Liver (tissue), 9 donors: ENCODE results near the gene S100A12. TPM values are rescaled to one million over a fixed set of nuclear protein-coding genes. Genes with fewer than 3 reads are reported as not detected.

ENCODE experiments used
- DNase-seq: peaks from one replicate; pipeline ENCODE4 v3.0.0-alpha.2; 2017; ENCODE audit warnings: low spot score
- H3K27ac ChIP-seq, 2 donors: one replicate each; pipeline ENCODE4 v1.7.0; 2013; ENCODE audit warnings: inconsistent platforms in 2 of 2, low read length in 2 of 2, control low read depth in 1 of 2, low read depth in 1 of 2, mild to moderate bottlenecking in 1 of 2
- H3K27me3 ChIP-seq, 4 donors: one replicate each; pipeline versions ENCODE4 v1.6.1 to v1.7.0; 2013; ENCODE audit warnings: low read length in 3 of 4, inconsistent platforms in 1 of 4, mild to moderate bottlenecking in 1 of 4, moderate library complexity in 1 of 4; ENCODE audit not compliant: control insufficient read depth in 4 of 4, insufficient read depth in 4 of 4
- H3K36me3 ChIP-seq, 4 donors: one replicate each; pipeline versions ENCODE4 v1.6.1 to v1.7.0; 2013; ENCODE audit warnings: low read length in 3 of 4, mild to moderate bottlenecking in 3 of 4, low read depth in 1 of 4, moderate library complexity in 1 of 4; ENCODE audit not compliant: control insufficient read depth in 4 of 4, insufficient read depth in 3 of 4
- H3K4me1 ChIP-seq, 4 donors: one replicate each; pipeline versions ENCODE4 v1.6.1 to v1.7.0; 2013; ENCODE audit warnings: low read length in 3 of 4, mild to moderate bottlenecking in 3 of 4, moderate library complexity in 1 of 4; ENCODE audit not compliant: control insufficient read depth in 4 of 4, insufficient read depth in 4 of 4
- H3K4me3 ChIP-seq, 3 donors: one replicate each; pipeline versions ENCODE4 v1.6.1 to v1.7.0; 2013; ENCODE audit warnings: low read length in 3 of 3, control low read depth in 1 of 3, low read depth in 1 of 3, mild to moderate bottlenecking in 1 of 3
- H3K9ac ChIP-seq, 2 donors: one replicate each; pipeline ENCODE4 v1.7.0; 2013; ENCODE audit warnings: low read length in 2 of 2, mild to moderate bottlenecking in 2 of 2, moderate library complexity in 2 of 2, control low read depth in 1 of 2, low read depth in 1 of 2
- H3K9me3 ChIP-seq, 4 donors: one replicate each; pipeline versions ENCODE4 v1.6.1 to v1.7.0; 2013; ENCODE audit warnings: low read length in 3 of 4; ENCODE audit not compliant: control insufficient read depth in 4 of 4
- EGR1 ChIP-seq, 2 donors: IDR thresholded peaks; 2 replicates each; pipeline ENCODE4 v1.6.1; 2016 to 2018; ENCODE audit warnings: antibody characterized with exemption in 2 of 2, low read depth in 2 of 2
- FOXA1 ChIP-seq: IDR thresholded peaks from 2 replicates; pipeline ENCODE4 v1.6.1; 2016; ENCODE audit warnings: antibody characterized with exemption
- FOXA2 ChIP-seq: IDR thresholded peaks from 2 replicates; pipeline ENCODE4 v1.6.1; 2016; ENCODE audit warnings: antibody characterized with exemption
- GABPA ChIP-seq, 2 donors: IDR thresholded peaks in 1 of 2; conservative IDR thresholded peaks in 1 of 2; 2 replicates each; pipeline ENCODE4 v1.6.1; 2016; ENCODE audit warnings: antibody characterized with exemption in 2 of 2, mild to moderate bottlenecking in 1 of 2, moderate library complexity in 1 of 2
- HNF4A ChIP-seq, 2 donors: conservative IDR thresholded peaks; 2 replicates each; pipeline ENCODE4 v1.6.1; 2016; ENCODE audit warnings: antibody characterized with exemption in 2 of 2, mild to moderate bottlenecking in 2 of 2
- HNF4G ChIP-seq: IDR thresholded peaks from 2 replicates; pipeline ENCODE4 v1.6.1; 2016; ENCODE audit warnings: antibody characterized with exemption
- JUND ChIP-seq, 2 donors: IDR thresholded peaks; 2 replicates each; pipeline ENCODE4 v1.6.1; 2016; ENCODE audit warnings: antibody characterized with exemption in 2 of 2
- NR2F2 ChIP-seq: IDR thresholded peaks from 2 replicates; pipeline ENCODE4 v1.6.1; 2016; ENCODE audit warnings: antibody characterized with exemption
- RAD21 ChIP-seq, 2 donors: IDR thresholded peaks; 2 replicates each; pipeline ENCODE4 v1.6.1; 2016; ENCODE audit warnings: antibody characterized with exemption in 2 of 2, mild to moderate bottlenecking in 2 of 2
- REST ChIP-seq: IDR thresholded peaks from 2 replicates; pipeline ENCODE4 v1.6.1; 2016; ENCODE audit warnings: antibody characterized with exemption, mild to moderate bottlenecking
- RXRA ChIP-seq, 2 donors: IDR thresholded peaks; 2 replicates each; pipeline ENCODE4 v1.6.1; 2017 to 2018; ENCODE audit warnings: antibody characterized with exemption in 2 of 2, mild to moderate bottlenecking in 1 of 2
- SP1 ChIP-seq: IDR thresholded peaks from 2 replicates; pipeline ENCODE4 v1.6.1; 2018; ENCODE audit warnings: antibody characterized with exemption, mild to moderate bottlenecking
- TAF1 ChIP-seq: conservative IDR thresholded peaks from 2 replicates; pipeline ENCODE4 v1.6.1; 2016; ENCODE audit warnings: antibody characterized with exemption, mild to moderate bottlenecking
- YY1 ChIP-seq: IDR thresholded peaks from 2 replicates; pipeline ENCODE4 v1.6.1; 2016; ENCODE audit warnings: antibody characterized with exemption, mild to moderate bottlenecking
- ZBTB33 ChIP-seq: IDR thresholded peaks from 2 replicates; pipeline ENCODE4 v1.6.1; 2016; ENCODE audit warnings: antibody characterized with exemption
- WGBS: extraction: QIAGEN DNeasy Blood & Tissue Kit; methylation state at CpG from one replicate; pipeline ENCODE4 v1.1.7; 2013; 5-methylcytosine and 5-hydroxymethylcytosine counted together
- polyA plus RNA-seq, 2 donors: library from polyadenylated mRNA; stranded (reverse) in 1 of 2; unstranded in 1 of 2; fragments of 200-250 nt in 1 of 2; fragments of >200 nt in 1 of 2; fragmentation: Nextera tagmentation in 1 of 2; extraction: Ambion mirVana in 1 of 2; gene quantifications; one replicate each; pipeline versions ENCODE4 v1.2.1 to v1.2.3, GENCODE V29; 2013 to 2015
- total RNA-seq, 2 donors: library from RNA; depleted of rRNA; stranded (reverse); fragments of >200 nt; gene quantifications; one replicate each; pipeline ENCODE4 v1.2.3, GENCODE V29; 2014
- TF ChIP-seq, protein P1 (sequence below): IDR thresholded peaks from 2 replicates; pipeline ENCODE4 v1.6.1; 2016; ENCODE audit warnings: antibody characterized with exemption
- TF ChIP-seq, protein P2 (sequence below): IDR thresholded peaks from 2 replicates; pipeline ENCODE4 v1.6.1; 2016; ENCODE audit warnings: antibody characterized with exemption
- TF ChIP-seq, protein P3 (sequence below): fragments of 150-350 bp; IDR thresholded peaks from 2 replicates; pipeline ENCODE4 v1.5.1; 2017; ENCODE audit warnings: improper control_type of control experiment, low read depth, low read length; ENCODE audit not compliant: missing input control
- donor health status: healthy.
- donor health status: healthy.
- donor health status: healthy.
- donor health status: healthy.
- donor health status: healthy.

S100A12 gene
- total and polyA plus RNA-seq, 4 donors = 3.3 to 35.2 (median 12.1) TPM

- Histone ChIP-seq H3K9ac (no peak overlapping the region), H3K27me3 (peaks cover 0 to 4% (median 1%) of the 10 kb centered on the region in 4 donors), H3K4me3 (no peak overlapping the region), H3K4me1 (peaks cover 0 to 11% (median 5%) of the 10 kb centered on the region in 4 donors), H3K36me3 (no peaks in the 10 kb centered on the region), H3K27ac (peak overlapping the region in 1 of 2 donors; percentile 61), H3K9me3 (no peaks in the 10 kb centered on the region)
- WGBS = 87% methylated on average over 11 of the region's 11 CpGs
- no peak for DNase-seq
- TF ChIP-seq SP1 = no peak
- TF ChIP-seq RAD21 (IDR thresholded peaks at IDR 0.05) = no peak
- no peak for TF ChIP-seq GABPA (IDR thresholded peaks at IDR 0.05 in 1 of 2, conservative IDR thresholded peaks at IDR 0.05 in 1 of 2)
- no peak for TF ChIP-seq NR2F2
- TF ChIP-seq HNF4A (conservative IDR thresholded peaks at IDR 0.05) = no peak
- TF ChIP-seq, protein P1, sequence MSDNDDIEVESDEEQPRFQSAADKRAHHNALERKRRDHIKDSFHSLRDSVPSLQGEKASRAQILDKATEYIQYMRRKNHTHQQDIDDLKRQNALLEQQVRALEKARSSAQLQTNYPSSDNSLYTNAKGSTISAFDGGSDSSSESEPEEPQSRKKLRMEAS = no peak
- no peak for TF ChIP-seq REST
- no peak for TF ChIP-seq HNF4G
- no peak for TF ChIP-seq FOXA2
- TF ChIP-seq TAF1 = no peak
- TF ChIP-seq, protein P2, sequence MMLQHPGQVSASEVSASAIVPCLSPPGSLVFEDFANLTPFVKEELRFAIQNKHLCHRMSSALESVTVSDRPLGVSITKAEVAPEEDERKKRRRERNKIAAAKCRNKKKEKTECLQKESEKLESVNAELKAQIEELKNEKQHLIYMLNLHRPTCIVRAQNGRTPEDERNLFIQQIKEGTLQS = no peak
- no peak for TF ChIP-seq ZBTB33
- no peak for TF ChIP-seq YY1
- TF ChIP-seq, protein P3, sequence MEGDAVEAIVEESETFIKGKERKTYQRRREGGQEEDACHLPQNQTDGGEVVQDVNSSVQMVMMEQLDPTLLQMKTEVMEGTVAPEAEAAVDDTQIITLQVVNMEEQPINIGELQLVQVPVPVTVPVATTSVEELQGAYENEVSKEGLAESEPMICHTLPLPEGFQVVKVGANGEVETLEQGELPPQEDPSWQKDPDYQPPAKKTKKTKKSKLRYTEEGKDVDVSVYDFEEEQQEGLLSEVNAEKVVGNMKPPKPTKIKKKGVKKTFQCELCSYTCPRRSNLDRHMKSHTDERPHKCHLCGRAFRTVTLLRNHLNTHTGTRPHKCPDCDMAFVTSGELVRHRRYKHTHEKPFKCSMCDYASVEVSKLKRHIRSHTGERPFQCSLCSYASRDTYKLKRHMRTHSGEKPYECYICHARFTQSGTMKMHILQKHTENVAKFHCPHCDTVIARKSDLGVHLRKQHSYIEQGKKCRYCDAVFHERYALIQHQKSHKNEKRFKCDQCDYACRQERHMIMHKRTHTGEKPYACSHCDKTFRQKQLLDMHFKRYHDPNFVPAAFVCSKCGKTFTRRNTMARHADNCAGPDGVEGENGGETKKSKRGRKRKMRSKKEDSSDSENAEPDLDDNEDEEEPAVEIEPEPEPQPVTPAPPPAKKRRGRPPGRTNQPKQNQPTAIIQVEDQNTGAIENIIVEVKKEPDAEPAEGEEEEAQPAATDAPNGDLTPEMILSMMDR = no peak
- TF ChIP-seq RXRA (IDR thresholded peaks at IDR 0.05) = no peak
- TF ChIP-seq JUND (IDR thresholded peaks at IDR 0.05) = no peak
- TF ChIP-seq FOXA1 = no peak
- no peak for TF ChIP-seq EGR1 (IDR thresholded peaks at IDR 0.05; ENCODE audit: low read depth in 2 of 2)
These were observed 14.6 kb downstream of the S100A12 start for GRCh38 chr1:153360592-153361479.
